Endothelial cell of umbilical vein (primary cell): ENCODE measurements around the gene OR9A2.

Source experiments
- CTCF ChIP-seq, 2 donors: IDR thresholded peaks; 1 replicate in 1 of 2; 2 replicates in 1 of 2; pipeline ENCODE4 v1.5.1; 2011; ENCODE audit warnings: low read length in 2 of 2, mild to moderate bottlenecking in 2 of 2, moderate library complexity in 2 of 2, control low read depth in 1 of 2, inconsistent platforms in 1 of 2, low read depth in 1 of 2; ENCODE audit not compliant: insufficient read depth in 1 of 2; ENCODE audit errors: extremely low read depth in 1 of 2
- EZH2 ChIP-seq: IDR thresholded peaks from 2 replicates; pipeline ENCODE4 v1.6.1; 2012; ENCODE audit warnings: borderline replicate concordance, low read depth, mild to moderate bottlenecking, moderate library complexity, low read length, inconsistent platforms; ENCODE audit not compliant: severe bottlenecking
- POLR2A ChIP-seq: IDR thresholded peaks from 2 replicates; pipeline ENCODE4 v1.6.1; 2012; ENCODE audit warnings: low read depth, mild to moderate bottlenecking, control low read depth, low read length

DNA sequence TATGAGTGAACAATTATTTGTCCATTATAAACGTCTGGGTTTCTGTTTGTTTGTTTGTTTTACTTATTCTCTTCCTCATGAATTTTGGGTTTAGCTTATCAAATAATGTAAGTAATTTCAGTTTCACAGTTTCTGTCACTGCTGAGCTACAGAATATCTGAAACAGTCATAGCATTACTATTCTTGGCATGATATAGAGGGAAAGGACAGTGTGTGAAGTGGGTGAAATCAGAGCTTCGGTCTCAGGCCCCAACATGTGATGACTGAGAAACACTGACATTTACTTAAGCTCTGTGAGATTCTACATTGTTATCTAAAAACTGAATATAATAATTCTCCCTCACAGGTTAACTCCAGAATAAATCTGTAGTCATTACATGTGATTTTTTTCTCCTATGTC, 16.5 kb upstream of the OR9A2 start:
- TF ChIP-seq EZH2 (no peak), CTCF (IDR thresholded peaks at IDR 0.05; ENCODE audit: extremely low read depth in 1 of 2, insufficient read depth in 1 of 2, low read depth in 1 of 2, low read length in 2 of 2) (no peak), POLR2A (no peak)
